OCI-LY1 (cell line): ENCODE data around the gene RBM20.

ENCODE experiments used
- EZH2 ChIP-seq: fragments of 200-600 bp; sonication (generic), shearing (Covaris generic); IDR thresholded peaks from 2 replicates; pipeline ENCODE4 v1.8.0; 2017; ENCODE audit warnings: borderline replicate concordance, mixed run types, mild to moderate bottlenecking, antibody characterized with exemption, low read length, moderate library complexity, mixed read lengths
- TF ChIP-seq, protein P1 (sequence below): fragments of 200-600 bp; sonication (generic), shearing (Covaris generic); IDR thresholded peaks from 2 replicates; pipeline ENCODE4 v1.5.1; 2017; ENCODE audit warnings: mild to moderate bottlenecking, antibody characterized with exemption, low read length, moderate library complexity, mixed read lengths

DNA sequence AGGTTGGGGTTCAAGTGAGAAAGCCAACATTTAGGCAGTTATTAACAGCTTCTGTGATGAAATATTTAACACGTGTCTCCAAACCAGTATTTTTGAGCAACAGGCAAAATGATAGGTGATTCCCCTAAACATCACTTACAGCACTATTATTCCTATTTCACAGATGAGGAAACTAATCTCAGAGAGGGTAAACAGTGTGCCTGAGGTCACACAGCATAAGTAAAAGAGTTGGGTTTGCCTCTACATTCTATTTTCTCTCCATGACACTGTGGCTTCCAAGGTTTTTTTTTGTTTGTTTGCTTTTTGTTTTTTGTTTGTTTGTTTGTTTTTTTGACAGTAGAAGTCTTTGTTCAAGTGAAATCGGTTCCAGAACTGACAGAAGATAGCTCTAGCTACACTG lies 184.4 kb downstream of the RBM20 start:
- TF ChIP-seq, protein P1, sequence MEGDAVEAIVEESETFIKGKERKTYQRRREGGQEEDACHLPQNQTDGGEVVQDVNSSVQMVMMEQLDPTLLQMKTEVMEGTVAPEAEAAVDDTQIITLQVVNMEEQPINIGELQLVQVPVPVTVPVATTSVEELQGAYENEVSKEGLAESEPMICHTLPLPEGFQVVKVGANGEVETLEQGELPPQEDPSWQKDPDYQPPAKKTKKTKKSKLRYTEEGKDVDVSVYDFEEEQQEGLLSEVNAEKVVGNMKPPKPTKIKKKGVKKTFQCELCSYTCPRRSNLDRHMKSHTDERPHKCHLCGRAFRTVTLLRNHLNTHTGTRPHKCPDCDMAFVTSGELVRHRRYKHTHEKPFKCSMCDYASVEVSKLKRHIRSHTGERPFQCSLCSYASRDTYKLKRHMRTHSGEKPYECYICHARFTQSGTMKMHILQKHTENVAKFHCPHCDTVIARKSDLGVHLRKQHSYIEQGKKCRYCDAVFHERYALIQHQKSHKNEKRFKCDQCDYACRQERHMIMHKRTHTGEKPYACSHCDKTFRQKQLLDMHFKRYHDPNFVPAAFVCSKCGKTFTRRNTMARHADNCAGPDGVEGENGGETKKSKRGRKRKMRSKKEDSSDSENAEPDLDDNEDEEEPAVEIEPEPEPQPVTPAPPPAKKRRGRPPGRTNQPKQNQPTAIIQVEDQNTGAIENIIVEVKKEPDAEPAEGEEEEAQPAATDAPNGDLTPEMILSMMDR = no peak
- no peak for TF ChIP-seq EZH2
